ENCODE data around the gene SKIC2.

GRCh38 chr6:31927242-31927862, 31.6 kb upstream of the SKIC2 start, which contains the start of gene C2:
- no peak for TF ChIP-seq TEAD4 (CRISPR knock-in tag; IDR thresholded peaks at IDR 0.05)
- TF ChIP-seq ETV6 (CRISPR knock-in tag; IDR thresholded peaks at IDR 0.05) = no peak
- TF ChIP-seq NR1H2 (CRISPR knock-in tag; IDR thresholded peaks at IDR 0.05) = no peak
